Colonic mucosa (tissue), 4 donors: Measurements from ENCODE around the gene DCST1. TPM values are rescaled to one million over a fixed set of nuclear protein-coding genes. Genes with fewer than 3 reads are reported as not detected.

Experiments
- DNase-seq: peaks from one replicate; pipeline ENCODE4 v3.0.0-alpha.2; 2020
- H3K27ac ChIP-seq: fragments of 200-600 bp; one replicate; pipeline ENCODE4 v1.8.0; 2021
- H3K27me3 ChIP-seq: fragments of 200-600 bp; one replicate; pipeline ENCODE4 v1.8.0; 2021
- H3K36me3 ChIP-seq: fragments of 200-600 bp; one replicate; pipeline ENCODE4 v1.8.0; 2021
- H3K4me1 ChIP-seq: fragments of 200-600 bp; one replicate; pipeline ENCODE4 v1.8.0; 2021; ENCODE audit warnings: mild to moderate bottlenecking
- H3K4me3 ChIP-seq: fragments of 200-600 bp; one replicate; pipeline ENCODE4 v1.8.0; 2021
- H3K9ac ChIP-seq, 2 donors: one replicate each; pipeline ENCODE4 v1.7.0; 2013; ENCODE audit warnings: control low read depth in 2 of 2, low read depth in 2 of 2, low read length in 2 of 2
- H3K9me3 ChIP-seq: fragments of 200-600 bp; one replicate; pipeline ENCODE4 v1.8.0; 2021
- CTCF ChIP-seq: fragments of 200-600 bp; IDR thresholded peaks from one replicate; pipeline ENCODE4 v1.8.0; 2022; ENCODE audit warnings: antibody characterized with exemption, mild to moderate bottlenecking
- intact Hi-C: fragments of 100-400 bp; cut with DNase I; formaldehyde crosslinking; loops from one replicate; pipeline ENCODE4 v1.14.1; 2022
- total RNA-seq, 2 donors: library from RNA; stranded (reverse); fragmentation: NEBNext Ultra II Directional in 1 of 2; extraction: Animal tissue kit (Norgen Biotek cat#: 25700) in 1 of 2; gene quantifications; one replicate each; pipeline ENCODE4 v1.2.1, GENCODE V29; 2021
- donor health status: healthy.
- donor health status: DM: no; HTN: no; CAD: no.
- donor health status: DM: no; HTN: no; CAD: no.

DCST1 gene
- total RNA-seq, 2 donors from 2014 or later: not detected

GRCh38 chr1:155083052-155083541 lies 49.5 kb downstream of the DCST1 start:
- H3K4me1 ChIP-seq: peaks cover 48% of the 10 kb centered on the region
- H3K27me3 ChIP-seq: peaks cover 23% of the 10 kb centered on the region
- peak; percentile 87 for DNase-seq
- no peaks in the 10 kb centered on the region for H3K9me3 ChIP-seq
- no peaks in the 10 kb centered on the region for H3K36me3 ChIP-seq
- peak overlapping the region; percentile 95 for H3K27ac ChIP-seq
- H3K9ac ChIP-seq: peak overlapping the region; percentile 64 to 86
- TF ChIP-seq CTCF: no peak
- H3K4me3 ChIP-seq: peak overlapping the region; percentile 48
- intact Hi-C loops: no loop called here

- peak; percentile 89 for DNase-seq
- Histone ChIP-seq H3K4me1 (peaks cover 44% of the 10 kb centered on the region), H3K27me3 (peaks cover 23% of the 10 kb centered on the region), H3K36me3 (no peaks in the 10 kb centered on the region), H3K9ac (peak overlapping the region; percentile 51 to 86), H3K27ac (peak overlapping the region; percentile 95), H3K9me3 (no peaks in the 10 kb centered on the region), H3K4me3 (peak overlapping the region; percentile 56)
- TF ChIP-seq CTCF: no peak
- intact Hi-C loops: loop anchor here (1.0 kb wide), 1 partner anchor 21 kb away; the partner anchor contains the start of gene EFNA4
These were observed 50.5 kb downstream of the DCST1 start for GRCh38 chr1:155083865-155084721.

GRCh38 chr1:155084722-155085503 lies 51.3 kb downstream of the DCST1 start:
- DNase-seq: peak; percentile 96
- H3K27ac ChIP-seq: peak overlapping the region; percentile 95
- peak overlapping the region; percentile 56 for H3K4me3 ChIP-seq
- peak overlapping the region; percentile 83 to 86 for H3K9ac ChIP-seq
- H3K27me3 ChIP-seq: peaks cover 23% of the 10 kb centered on the region
- intact Hi-C loops: loop anchor here (1.0 kb wide), 1 partner anchor 22 kb away; the partner anchor contains the start of gene EFNA4
- peaks cover 40% of the 10 kb centered on the region for H3K4me1 ChIP-seq
- H3K9me3 ChIP-seq: no peaks in the 10 kb centered on the region
- H3K36me3 ChIP-seq: no peaks in the 10 kb centered on the region
- peak; percentile 81 for TF ChIP-seq CTCF

- peak; percentile 88 for DNase-seq
- Histone ChIP-seq H3K9me3 (no peaks in the 10 kb centered on the region), H3K4me3 (peak overlapping the region; percentile 56), H3K9ac (peak overlapping the region; percentile 83 to 86), H3K27ac (peak overlapping the region; percentile 95), H3K4me1 (peaks cover 33% of the 10 kb centered on the region), H3K36me3 (no peaks in the 10 kb centered on the region), H3K27me3 (peaks cover 17% of the 10 kb centered on the region)
- TF ChIP-seq CTCF: no peak
- intact Hi-C loops: no loop called here
These were observed 52.0 kb downstream of the DCST1 start for GRCh38 chr1:155085504-155086127.

GRCh38 chr1:155086128-155086741 lies 52.6 kb downstream of the DCST1 start:
- Histone ChIP-seq H3K4me3 (peak overlapping the region; percentile 56), H3K36me3 (no peaks in the 10 kb centered on the region), H3K27ac (peak overlapping the region; percentile 95), H3K4me1 (peaks cover 29% of the 10 kb centered on the region), H3K27me3 (peaks cover 11% of the 10 kb centered on the region), H3K9me3 (no peaks in the 10 kb centered on the region), H3K9ac (peak overlapping the region in 1 of 2 donors; percentile 86)
- peak; percentile 77 for DNase-seq
- intact Hi-C loops: no loop called here
- TF ChIP-seq CTCF: peak; percentile 99
